PC-9 (cell line): Measurements from ENCODE around the gene LAGE3. TPM values are rescaled to one million over a fixed set of nuclear protein-coding genes. Genes with fewer than 3 reads are reported as not detected.

Experiments
- BruUV-seq: library from RNA; stranded (reverse); fragments of 400-500 nt; replicated peaks from 2 replicates; lab custom pipeline; 2021; lab: Mats Ljungman, UMichigan
- CTCF ChIA-PET: fragments of 300-600 bp; sonication (Branson Sonifier 250); formaldehyde crosslinking; loops from one replicate; lab custom pipeline; 2022; ENCODE audit warnings: antibody characterized with exemption; lab: Charles Lee
- POLR2A ChIA-PET: fragments of 300-600 bp; sonication (Branson Sonifier 250); formaldehyde crosslinking; loops from one replicate; lab custom pipeline; 2022; ENCODE audit warnings: antibody characterized with exemption; ENCODE audit not compliant: unreplicated experiment; lab: Charles Lee
- DNase-seq, 2 experiments: peaks; one replicate each; pipeline versions ENCODE4 v3.0.0 to v3.0.0-alpha.2; 2015 to 2022; ENCODE audit warnings: mixed read lengths in 1 of 2
- H2AFZ ChIP-seq: fragments of 200-600 bp; sonication (generic); 2 replicates; pipeline ENCODE4 v1.8.1; 2017; ENCODE audit warnings: antibody characterized with exemption
- H3F3A ChIP-seq: fragments of 200-600 bp; sonication (generic); 2 replicates; pipeline ENCODE4 v1.8.1; 2017; ENCODE audit warnings: antibody characterized with exemption, mild to moderate bottlenecking, low read depth; ENCODE audit not compliant: insufficient read depth
- H3K27ac ChIP-seq: fragments of 200-600 bp; sonication (generic); 2 replicates; pipeline ENCODE4 v1.6.1; 2016; ENCODE audit warnings: mixed run types
- H3K27me3 ChIP-seq: fragments of 200-600 bp; sonication (generic); 2 replicates; pipeline ENCODE4 v1.6.1; 2016; ENCODE audit warnings: low read depth, mixed run types; ENCODE audit not compliant: insufficient read depth
- H3K36me3 ChIP-seq: fragments of 200-600 bp; sonication (generic); 2 replicates; pipeline ENCODE4 v1.6.1; 2016; ENCODE audit warnings: low read depth, mixed run types
- H3K4me1 ChIP-seq: fragments of 200-600 bp; sonication (generic); replicated peaks from 2 replicates; pipeline ENCODE4 v1.6.1; 2016; ENCODE audit warnings: mixed run types; ENCODE audit not compliant: insufficient read depth
- H3K4me2 ChIP-seq: fragments of 200-600 bp; sonication (generic); 2 replicates; pipeline ENCODE4 v1.6.1; 2017; ENCODE audit warnings: mixed run types
- H3K4me3 ChIP-seq: fragments of 200-600 bp; sonication (generic); 2 replicates; pipeline ENCODE4 v1.6.1; 2016; ENCODE audit warnings: mixed run types
- H3K79me2 ChIP-seq: fragments of 200-600 bp; sonication (generic); 2 replicates; pipeline ENCODE4 v1.6.1; 2017; ENCODE audit warnings: low read depth, mixed run types
- H3K9me2 ChIP-seq: fragments of 200-600 bp; sonication (generic); 2 replicates; pipeline ENCODE4 v1.8.1; 2017; ENCODE audit warnings: mild to moderate bottlenecking; ENCODE audit not compliant: insufficient read depth
- H3K9me3 ChIP-seq: fragments of 200-600 bp; sonication (generic); 2 replicates; pipeline ENCODE4 v1.8.1; 2016; ENCODE audit warnings: low read depth; ENCODE audit not compliant: insufficient read depth
- H4K20me1 ChIP-seq: fragments of 200-600 bp; sonication (generic); 2 replicates; pipeline ENCODE4 v1.8.1; 2017; ENCODE audit not compliant: insufficient read depth
- EZH2 ChIP-seq: fragments of 200-600 bp; sonication (generic); IDR thresholded peaks from 2 replicates; pipeline ENCODE4 v1.8.0; 2017; ENCODE audit warnings: antibody characterized with exemption, low read depth
- intact Hi-C: fragments of 100-400 bp; cut with micrococcal nuclease; formaldehyde crosslinking; loops from one replicate; pipeline ENCODE4 v1.10.0; 2022; ENCODE audit not compliant: unreplicated experiment
- total RNA-seq: library from RNA; stranded (reverse); gene quantifications from 2 replicates; pipeline ENCODE4 v1.2.3, GENCODE V29; 2021
- TF ChIP-seq, protein P1 (sequence below): fragments of 200-600 bp; sonication (generic); conservative IDR thresholded peaks from 2 replicates; pipeline ENCODE4 v1.6.1; 2017; ENCODE audit warnings: mixed run types, antibody characterized with exemption, mild to moderate bottlenecking, moderate library complexity

The LAGE3 gene
- total RNA-seq, 1 experiment from 2014 or later, result 63.9 TPM

DNA sequence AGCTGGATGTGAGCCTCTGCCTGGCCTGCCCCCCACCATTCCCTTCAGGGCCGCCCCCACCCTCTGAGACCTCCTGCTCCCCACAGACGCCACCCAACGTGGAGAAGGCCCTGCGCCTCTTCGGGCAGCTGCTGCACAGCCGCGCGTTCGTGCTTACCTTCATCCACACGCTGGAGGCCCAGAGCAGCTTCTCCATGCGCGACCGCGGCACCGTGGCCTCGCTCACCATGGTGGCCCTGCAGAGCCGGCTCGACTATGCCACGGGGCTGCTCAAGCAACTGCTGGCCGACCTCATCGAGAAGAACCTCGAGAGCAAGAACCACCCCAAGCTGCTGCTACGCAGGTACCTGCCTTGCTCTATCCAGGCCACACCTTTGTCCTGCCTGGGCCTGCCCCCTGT is 10.9 kb downstream of the LAGE3 start:
- Histone ChIP-seq H3K79me2 (no peaks in the 10 kb centered on the region), H3F3A (no peaks in the 10 kb centered on the region), H3K27me3 (no peaks in the 10 kb centered on the region), H2AFZ (no peak overlapping the region), H3K27ac (no peak overlapping the region), H3K4me1 (no peaks in the 10 kb centered on the region), H3K9me3 (no peaks in the 10 kb centered on the region), H3K4me2 (no peak overlapping the region), H3K4me3 (no peak overlapping the region), H4K20me1 (no peaks in the 10 kb centered on the region), H3K36me3 (no peaks in the 10 kb centered on the region), H3K9me2 (no peaks in the 10 kb centered on the region)
- DNase-seq, result no peak
- CTCF ChIA-PET, result no interaction called here
- TF ChIP-seq EZH2, result no peak
- no TSS peak for BruUV-seq
- POLR2A ChIA-PET, result interaction anchor here (0.9 kb wide), 1 partner anchor 48 kb away, joined by 3 read pairs; no protein-coding TSS in a partner anchor
- intact Hi-C loops, result no loop called here

DNA sequence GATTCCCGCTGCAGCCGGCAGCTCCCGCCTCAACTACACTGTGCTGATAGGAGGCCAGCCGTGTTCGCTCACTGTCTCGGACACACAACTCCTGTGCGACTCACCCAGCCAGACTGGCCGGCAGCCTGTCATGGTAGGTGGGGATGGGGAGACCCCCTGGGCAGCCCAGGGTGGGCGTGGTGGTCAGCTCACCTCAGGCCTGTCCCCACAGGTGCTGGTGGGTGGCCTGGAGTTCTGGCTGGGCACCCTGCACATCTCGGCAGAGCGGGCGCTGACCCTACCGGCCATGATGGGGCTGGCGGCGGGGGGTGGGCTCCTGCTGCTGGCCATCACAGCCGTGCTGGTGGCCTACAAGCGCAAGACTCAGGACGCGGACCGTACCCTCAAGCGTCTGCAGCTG is 11.5 kb downstream of the LAGE3 start:
- no peaks in the 10 kb centered on the region for H3K36me3 ChIP-seq
- no peaks in the 10 kb centered on the region for H3K9me3 ChIP-seq
- H4K20me1 ChIP-seq, result no peaks in the 10 kb centered on the region
- CTCF ChIA-PET, result no interaction called here
- H3F3A ChIP-seq, result no peaks in the 10 kb centered on the region
- no peaks in the 10 kb centered on the region for H3K79me2 ChIP-seq
- intact Hi-C loops, result no loop called here
- DNase-seq, result no peak
- no peak overlapping the region for H3K4me2 ChIP-seq
- H3K9me2 ChIP-seq, result no peaks in the 10 kb centered on the region
- no peak for TF ChIP-seq EZH2
- TF ChIP-seq, protein P1, sequence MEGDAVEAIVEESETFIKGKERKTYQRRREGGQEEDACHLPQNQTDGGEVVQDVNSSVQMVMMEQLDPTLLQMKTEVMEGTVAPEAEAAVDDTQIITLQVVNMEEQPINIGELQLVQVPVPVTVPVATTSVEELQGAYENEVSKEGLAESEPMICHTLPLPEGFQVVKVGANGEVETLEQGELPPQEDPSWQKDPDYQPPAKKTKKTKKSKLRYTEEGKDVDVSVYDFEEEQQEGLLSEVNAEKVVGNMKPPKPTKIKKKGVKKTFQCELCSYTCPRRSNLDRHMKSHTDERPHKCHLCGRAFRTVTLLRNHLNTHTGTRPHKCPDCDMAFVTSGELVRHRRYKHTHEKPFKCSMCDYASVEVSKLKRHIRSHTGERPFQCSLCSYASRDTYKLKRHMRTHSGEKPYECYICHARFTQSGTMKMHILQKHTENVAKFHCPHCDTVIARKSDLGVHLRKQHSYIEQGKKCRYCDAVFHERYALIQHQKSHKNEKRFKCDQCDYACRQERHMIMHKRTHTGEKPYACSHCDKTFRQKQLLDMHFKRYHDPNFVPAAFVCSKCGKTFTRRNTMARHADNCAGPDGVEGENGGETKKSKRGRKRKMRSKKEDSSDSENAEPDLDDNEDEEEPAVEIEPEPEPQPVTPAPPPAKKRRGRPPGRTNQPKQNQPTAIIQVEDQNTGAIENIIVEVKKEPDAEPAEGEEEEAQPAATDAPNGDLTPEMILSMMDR, result no peak
- H3K27ac ChIP-seq, result no peak overlapping the region
- POLR2A ChIA-PET, result no interaction called here
- no peaks in the 10 kb centered on the region for H3K4me1 ChIP-seq
- BruUV-seq, result no TSS peak
- no peak overlapping the region for H3K4me3 ChIP-seq
- no peak overlapping the region for H2AFZ ChIP-seq
- H3K27me3 ChIP-seq, result no peaks in the 10 kb centered on the region

DNA sequence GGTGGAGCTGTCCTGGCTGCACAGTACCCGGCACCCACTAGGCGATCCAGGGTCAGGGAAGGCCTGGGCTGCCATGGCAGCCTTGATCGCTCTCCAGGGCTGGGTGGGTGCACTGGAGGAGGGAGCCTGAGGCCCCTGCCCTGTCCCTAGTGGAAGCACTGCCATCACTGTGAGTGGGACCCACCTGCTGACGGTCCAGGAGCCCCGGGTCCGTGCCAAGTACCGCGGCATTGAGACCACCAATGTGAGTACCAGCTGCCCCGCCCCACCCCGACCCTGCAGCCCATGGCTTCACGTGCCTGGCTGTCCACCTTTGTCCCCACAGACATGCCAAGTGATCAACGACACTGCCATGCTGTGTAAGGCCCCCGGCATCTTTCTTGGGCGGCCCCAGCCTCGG is 12.2 kb downstream of the LAGE3 start:
- Histone ChIP-seq H3K79me2 (no peaks in the 10 kb centered on the region), H3K4me3 (no peak overlapping the region), H3K27me3 (no peaks in the 10 kb centered on the region), H3F3A (no peaks in the 10 kb centered on the region), H2AFZ (no peak overlapping the region), H3K9me3 (no peaks in the 10 kb centered on the region), H3K27ac (no peak overlapping the region), H3K36me3 (no peaks in the 10 kb centered on the region), H4K20me1 (no peaks in the 10 kb centered on the region), H3K9me2 (no peaks in the 10 kb centered on the region), H3K4me2 (no peak overlapping the region), H3K4me1 (no peaks in the 10 kb centered on the region)
- ChIA-PET POLR2A (no interaction called here), CTCF (no interaction called here)
- intact Hi-C loops, result no loop called here
- BruUV-seq, result no TSS peak
- DNase-seq, result no peak
- no peak for TF ChIP-seq EZH2
- TF ChIP-seq, protein P1, result no peak

DNA sequence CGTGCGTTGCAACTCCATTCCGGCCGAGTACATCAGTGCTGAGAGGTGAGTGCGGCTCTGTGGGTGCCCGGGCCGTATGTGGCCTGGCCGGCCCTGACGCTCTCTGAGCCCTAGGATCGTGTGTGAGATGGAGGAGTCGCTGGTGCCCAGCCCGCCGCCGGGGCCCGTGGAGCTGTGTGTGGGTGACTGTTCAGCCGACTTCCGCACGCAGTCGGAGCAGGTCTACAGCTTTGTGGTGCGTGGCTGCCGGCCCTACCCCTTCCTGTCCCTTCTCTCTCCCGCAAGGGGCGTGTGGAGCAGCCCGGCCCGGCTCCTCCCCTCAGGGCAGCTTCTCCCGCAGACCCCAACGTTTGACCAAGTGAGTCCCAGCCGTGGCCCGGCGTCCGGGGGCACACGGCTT is 13.0 kb downstream of the LAGE3 start:
- Histone ChIP-seq H3K4me2 (no peak overlapping the region), H3K27ac (no peak overlapping the region), H3K27me3 (no peaks in the 10 kb centered on the region), H3K9me2 (no peaks in the 10 kb centered on the region), H3K4me1 (no peaks in the 10 kb centered on the region), H3K9me3 (no peaks in the 10 kb centered on the region), H3K36me3 (no peaks in the 10 kb centered on the region), H3F3A (no peaks in the 10 kb centered on the region), H4K20me1 (no peaks in the 10 kb centered on the region), H2AFZ (no peak overlapping the region), H3K4me3 (no peak overlapping the region), H3K79me2 (no peaks in the 10 kb centered on the region)
- CTCF ChIA-PET, result no interaction called here
- POLR2A ChIA-PET, result no interaction called here
- intact Hi-C loops, result no loop called here
- no peak for DNase-seq
- TF ChIP-seq, protein P1, result no peak
- TF ChIP-seq EZH2, result no peak
- BruUV-seq, result no TSS peak
